IPS-NIHi11 (cell line): ENCODE data around the gene GLI2.

Experiments
- DNase-seq: peaks from one replicate; pipeline ENCODE4 v3.0.0; 2012; ENCODE audit warnings: mixed read lengths, low spot score

GLI2 gene

GRCh38 chr2:120758181-120759144, 22.8 kb downstream of the GLI2 start:
- peak; percentile 62 for DNase-seq

GRCh38 chr2:120759543-120760331, 24.1 kb downstream of the GLI2 start:
- DNase-seq: no peak

GRCh38 chr2:120760446-120761135, 24.9 kb downstream of the GLI2 start:
- no peak for DNase-seq

GRCh38 chr2:120761164-120761861, 25.6 kb downstream of the GLI2 start:
- no peak for DNase-seq

GRCh38 chr2:120761911-120762310, 26.2 kb downstream of the GLI2 start:
- DNase-seq: no peak

- no peak for DNase-seq
Measured at GRCh38 chr2:120762341-120763061, 26.8 kb downstream of the GLI2 start.

- no peak for DNase-seq
Measured at GRCh38 chr2:120763508-120763907, 27.8 kb downstream of the GLI2 start.

- DNase-seq: no peak
Measured at GRCh38 chr2:120763931-120764330, 28.3 kb downstream of the GLI2 start.

GRCh38 chr2:120764492-120764891, 28.8 kb downstream of the GLI2 start:
- no peak for DNase-seq

GRCh38 chr2:120764991-120765677, 29.5 kb downstream of the GLI2 start:
- no peak for DNase-seq

GRCh38 chr2:120765678-120766469, 30.2 kb downstream of the GLI2 start:
- no peak for DNase-seq

- DNase-seq: no peak
Measured at GRCh38 chr2:120766470-120767351, 31.0 kb downstream of the GLI2 start.

- no peak for DNase-seq
Measured at GRCh38 chr2:120767486-120768005, 31.9 kb downstream of the GLI2 start.

- no peak for DNase-seq
Measured at GRCh38 chr2:120768112-120769048, 32.7 kb downstream of the GLI2 start.

GRCh38 chr2:120769076-120769786, 33.6 kb downstream of the GLI2 start:
- DNase-seq: no peak

- DNase-seq: no peak
Measured at GRCh38 chr2:120769787-120770120, 34.1 kb downstream of the GLI2 start.

- no peak for DNase-seq
Measured at GRCh38 chr2:120770176-120770575, 34.5 kb downstream of the GLI2 start.
